Transverse colon (tissue), 4 donors: ENCODE measurements around the gene CEND1.

ENCODE experiments used
- POLR2A ChIP-seq: fragments of 450-650 bp; IDR thresholded peaks from one replicate; pipeline ENCODE4 v1.6.1; 2016; ENCODE audit warnings: antibody characterized with exemption, mild to moderate bottlenecking, moderate library complexity
- POLR2AphosphoS5 ChIP-seq, 3 donors: sonication (generic); formaldehyde crosslinking; IDR thresholded peaks; one replicate each; pipeline ENCODE4 v1.6.1; 2016; ENCODE audit warnings: antibody characterized with exemption in 3 of 3
- TF ChIP-seq, protein P1 (sequence below), 5 experiments: fragments of 200-600 bp in 3 of 5; fragments of 450-650 bp in 2 of 5; sonication (generic) in 3 of 5; IDR thresholded peaks; 1 replicate in 2 of 5; 2 replicates in 3 of 5; pipeline ENCODE4 v1.5.1; 2016 to 2017; ENCODE audit warnings: antibody characterized with exemption in 5 of 5, inconsistent platforms in 3 of 5, mild to moderate bottlenecking in 2 of 5, moderate library complexity in 1 of 5

DNA sequence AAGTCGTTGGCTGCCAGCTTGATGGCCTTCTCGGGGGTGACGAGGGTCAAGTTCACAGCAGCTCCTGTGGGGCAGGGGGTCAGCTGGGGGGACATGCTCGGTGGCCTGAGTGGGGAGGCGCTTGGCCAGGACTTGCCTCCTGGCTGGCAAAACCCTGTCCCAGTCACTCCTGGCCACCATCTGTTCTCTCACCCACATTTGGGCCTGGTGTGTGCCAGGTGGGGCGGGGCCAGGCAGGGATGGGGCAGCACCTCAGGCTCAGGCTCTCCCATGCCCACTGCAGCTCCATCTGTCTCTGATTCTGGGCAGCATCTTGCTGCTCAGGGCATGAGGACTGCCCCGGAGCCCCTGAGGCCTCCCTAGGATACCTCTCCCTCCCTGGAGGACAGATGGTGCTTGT is 3.7 kb upstream of the CEND1 start:
- TF ChIP-seq, protein P1, sequence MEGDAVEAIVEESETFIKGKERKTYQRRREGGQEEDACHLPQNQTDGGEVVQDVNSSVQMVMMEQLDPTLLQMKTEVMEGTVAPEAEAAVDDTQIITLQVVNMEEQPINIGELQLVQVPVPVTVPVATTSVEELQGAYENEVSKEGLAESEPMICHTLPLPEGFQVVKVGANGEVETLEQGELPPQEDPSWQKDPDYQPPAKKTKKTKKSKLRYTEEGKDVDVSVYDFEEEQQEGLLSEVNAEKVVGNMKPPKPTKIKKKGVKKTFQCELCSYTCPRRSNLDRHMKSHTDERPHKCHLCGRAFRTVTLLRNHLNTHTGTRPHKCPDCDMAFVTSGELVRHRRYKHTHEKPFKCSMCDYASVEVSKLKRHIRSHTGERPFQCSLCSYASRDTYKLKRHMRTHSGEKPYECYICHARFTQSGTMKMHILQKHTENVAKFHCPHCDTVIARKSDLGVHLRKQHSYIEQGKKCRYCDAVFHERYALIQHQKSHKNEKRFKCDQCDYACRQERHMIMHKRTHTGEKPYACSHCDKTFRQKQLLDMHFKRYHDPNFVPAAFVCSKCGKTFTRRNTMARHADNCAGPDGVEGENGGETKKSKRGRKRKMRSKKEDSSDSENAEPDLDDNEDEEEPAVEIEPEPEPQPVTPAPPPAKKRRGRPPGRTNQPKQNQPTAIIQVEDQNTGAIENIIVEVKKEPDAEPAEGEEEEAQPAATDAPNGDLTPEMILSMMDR (IDR thresholded peaks at IDR 0.05), result no peak
- TF ChIP-seq POLR2A, result no peak
- no peak for TF ChIP-seq POLR2AphosphoS5 (IDR thresholded peaks at IDR 0.05)
